ENCODE results near the gene RAB11FIP3. TPM values are rescaled to one million over a fixed set of nuclear protein-coding genes. Genes with fewer than 3 reads are reported as not detected.
"Not testable (repeated sequence)": the region's sequence is repeated elsewhere in the genome, so short reads cannot be mapped to it uniquely, and the experiment has no call there.

RAB11FIP3 gene
- total RNA-seq, 1 experiment from 2014 or later, result 38.4 TPM

DNA sequence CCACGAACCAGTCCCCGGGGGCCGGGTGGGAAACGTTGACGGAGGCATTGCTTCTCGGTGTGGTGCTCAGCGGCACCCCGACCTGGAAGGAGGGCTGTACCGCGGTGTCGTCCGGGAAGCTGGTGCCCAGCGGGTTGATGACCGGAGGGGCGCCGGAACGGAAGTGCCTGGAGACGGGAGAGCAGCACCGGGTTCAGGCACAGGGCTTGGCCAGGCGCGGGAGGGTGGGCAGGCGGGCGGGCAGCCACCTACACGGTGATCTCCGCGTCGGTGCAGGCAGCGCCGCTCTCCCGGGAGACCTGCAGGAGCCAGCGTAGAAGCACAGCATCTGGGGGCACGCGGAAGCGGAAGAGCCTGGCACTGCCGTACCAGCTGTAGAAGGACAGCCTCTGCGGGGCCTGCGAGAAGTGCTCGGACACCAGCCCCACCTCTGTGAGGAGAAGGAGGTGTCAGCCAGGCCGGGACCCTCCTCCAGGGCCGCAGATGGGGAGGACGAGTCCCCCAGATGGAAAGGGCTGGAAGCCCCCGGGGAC is 48.0 kb upstream of the RAB11FIP3 start:
- Histone ChIP-seq H3K9me2 (ENCODE audit: insufficient read depth) (no peaks in the 10 kb centered on the region), H3K79me2 (ENCODE audit: low read depth) (no peaks in the 10 kb centered on the region), H2AFZ (no peak overlapping the region), H3K4me3 (no peak overlapping the region), H3K36me3 (ENCODE audit: low read depth) (no peaks in the 10 kb centered on the region), H3F3A (ENCODE audit: insufficient read depth, low read depth) (0 out of 2 replicates have a peak, but pooled peaks cover 5% of the 10 kb centered on the region), H3K27ac (no peak overlapping the region), H3K4me1 (replicated peaks; ENCODE audit: insufficient read depth) (no peaks in the 10 kb centered on the region), H4K20me1 (ENCODE audit: insufficient read depth) (no peaks in the 10 kb centered on the region), H3K27me3 (ENCODE audit: insufficient read depth, low read depth) (no peaks in the 10 kb centered on the region), H3K4me2 (no peak overlapping the region), H3K9me3 (ENCODE audit: insufficient read depth, low read depth) (no peaks in the 10 kb centered on the region)
- ChIA-PET POLR2A (ENCODE audit: unreplicated experiment) (no interaction called here), CTCF (no interaction called here)
- TF ChIP-seq EZH2 (IDR thresholded peaks at IDR 0.05; ENCODE audit: low read depth), result no peak
- TF ChIP-seq, protein P1, sequence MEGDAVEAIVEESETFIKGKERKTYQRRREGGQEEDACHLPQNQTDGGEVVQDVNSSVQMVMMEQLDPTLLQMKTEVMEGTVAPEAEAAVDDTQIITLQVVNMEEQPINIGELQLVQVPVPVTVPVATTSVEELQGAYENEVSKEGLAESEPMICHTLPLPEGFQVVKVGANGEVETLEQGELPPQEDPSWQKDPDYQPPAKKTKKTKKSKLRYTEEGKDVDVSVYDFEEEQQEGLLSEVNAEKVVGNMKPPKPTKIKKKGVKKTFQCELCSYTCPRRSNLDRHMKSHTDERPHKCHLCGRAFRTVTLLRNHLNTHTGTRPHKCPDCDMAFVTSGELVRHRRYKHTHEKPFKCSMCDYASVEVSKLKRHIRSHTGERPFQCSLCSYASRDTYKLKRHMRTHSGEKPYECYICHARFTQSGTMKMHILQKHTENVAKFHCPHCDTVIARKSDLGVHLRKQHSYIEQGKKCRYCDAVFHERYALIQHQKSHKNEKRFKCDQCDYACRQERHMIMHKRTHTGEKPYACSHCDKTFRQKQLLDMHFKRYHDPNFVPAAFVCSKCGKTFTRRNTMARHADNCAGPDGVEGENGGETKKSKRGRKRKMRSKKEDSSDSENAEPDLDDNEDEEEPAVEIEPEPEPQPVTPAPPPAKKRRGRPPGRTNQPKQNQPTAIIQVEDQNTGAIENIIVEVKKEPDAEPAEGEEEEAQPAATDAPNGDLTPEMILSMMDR (conservative IDR thresholded peaks at IDR 0.05), result no peak
- intact Hi-C loops (cut with micrococcal nuclease; ENCODE audit: unreplicated experiment), result no loop called here
- no peak for DNase-seq
- no TSS peak for BruUV-seq (replicated peaks)

DNA sequence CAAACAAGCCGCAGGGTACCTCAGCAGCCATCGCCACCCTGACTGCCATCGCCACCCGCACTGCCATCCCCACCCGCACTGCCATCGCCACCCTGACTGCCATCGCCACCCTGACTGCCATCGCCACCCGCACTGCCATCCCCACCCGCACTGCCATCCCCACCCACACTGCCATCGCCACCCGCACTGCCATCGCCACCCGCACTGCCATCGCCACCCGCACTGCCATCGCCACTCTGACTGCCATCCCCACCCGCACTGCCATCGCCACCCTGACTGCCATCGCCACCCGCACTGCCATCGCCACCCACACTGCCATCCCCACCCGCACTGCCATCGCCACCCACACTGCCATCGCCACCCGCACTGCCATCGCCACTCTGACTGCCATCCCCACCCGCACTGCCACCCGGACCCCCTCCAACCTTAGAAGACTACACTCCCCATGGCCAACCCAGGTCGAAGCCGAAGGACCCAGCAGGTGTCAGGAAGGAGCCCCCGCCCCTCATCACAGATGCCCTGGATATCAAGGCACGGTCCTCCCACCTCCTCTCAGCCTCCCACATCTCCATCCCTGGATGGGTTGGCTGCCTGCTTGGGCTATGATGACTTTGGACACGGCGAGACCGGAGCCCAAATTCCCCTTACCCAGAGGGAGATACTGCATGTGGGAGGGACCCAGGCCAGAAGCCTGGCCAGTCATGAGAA is 47.2 kb upstream of the RAB11FIP3 start:
- intact Hi-C loops (cut with micrococcal nuclease; ENCODE audit: unreplicated experiment); H3K36me3 ChIP-seq (ENCODE audit: low read depth); H3K4me3 ChIP-seq; H4K20me1 ChIP-seq (ENCODE audit: insufficient read depth); H3K4me2 ChIP-seq; H3K9me3 ChIP-seq (ENCODE audit: insufficient read depth, low read depth); POLR2A ChIA-PET (ENCODE audit: unreplicated experiment); H3K79me2 ChIP-seq (ENCODE audit: low read depth); H3K27ac ChIP-seq; H2AFZ ChIP-seq; CTCF ChIA-PET; H3K4me1 ChIP-seq (replicated peaks; ENCODE audit: insufficient read depth); DNase-seq; H3K9me2 ChIP-seq (ENCODE audit: insufficient read depth); H3K27me3 ChIP-seq (ENCODE audit: insufficient read depth, low read depth); BruUV-seq (replicated peaks): not testable (repeated sequence)
- H3F3A ChIP-seq (ENCODE audit: insufficient read depth, low read depth), result peaks cover 11% of the 10 kb centered on the region; the same call in 1 of the 2 replicates

DNA sequence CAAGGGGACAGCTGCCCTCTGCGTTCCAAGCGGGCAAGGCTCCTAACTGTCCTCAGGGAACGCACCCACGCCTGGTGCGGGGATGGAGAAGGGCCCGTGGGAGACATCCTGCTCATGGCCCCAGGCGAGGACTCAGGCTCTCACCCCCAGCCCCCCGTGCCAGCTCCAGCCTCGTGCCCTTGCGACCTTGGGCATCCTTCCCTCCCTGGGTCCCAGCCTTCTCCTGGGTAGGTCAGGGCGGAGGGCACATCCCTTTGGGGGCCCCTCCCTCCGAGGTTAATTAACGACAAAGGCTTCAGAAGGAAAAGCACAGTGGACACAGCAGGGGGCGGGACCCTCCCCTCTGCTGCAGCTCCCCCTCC is 46.6 kb upstream of the RAB11FIP3 start:
- no peaks in the 10 kb centered on the region for H3K79me2 ChIP-seq (ENCODE audit: low read depth)
- H3K9me2 ChIP-seq (ENCODE audit: insufficient read depth), result no peaks in the 10 kb centered on the region
- no peaks in the 10 kb centered on the region for H3K9me3 ChIP-seq (ENCODE audit: insufficient read depth, low read depth)
- no peak overlapping the region for H3K27ac ChIP-seq
- POLR2A ChIA-PET (ENCODE audit: unreplicated experiment), result interaction anchor here (0.7 kb wide), 1 partner anchor 62 kb away, joined by 3 read pairs; no protein-coding TSS in a partner anchor
- intact Hi-C loops (cut with micrococcal nuclease; ENCODE audit: unreplicated experiment), result no loop called here
- H3K4me2 ChIP-seq, result no peak overlapping the region
- DNase-seq, result no peak
- no peaks in the 10 kb centered on the region for H3K4me1 ChIP-seq (replicated peaks; ENCODE audit: insufficient read depth)
- H3F3A ChIP-seq (ENCODE audit: insufficient read depth, low read depth), result peaks cover 16% of the 10 kb centered on the region; the same call in 1 of the 2 replicates
- no peak overlapping the region for H2AFZ ChIP-seq
- CTCF ChIA-PET, result no interaction called here
- H4K20me1 ChIP-seq (ENCODE audit: insufficient read depth), result no peaks in the 10 kb centered on the region
- H3K27me3 ChIP-seq (ENCODE audit: insufficient read depth, low read depth), result no peaks in the 10 kb centered on the region
- BruUV-seq (replicated peaks), result no TSS peak
- TF ChIP-seq, protein P1 (conservative IDR thresholded peaks at IDR 0.05), result no peak
- no peak for TF ChIP-seq EZH2 (IDR thresholded peaks at IDR 0.05; ENCODE audit: low read depth)
- no peaks in the 10 kb centered on the region for H3K36me3 ChIP-seq (ENCODE audit: low read depth)
- H3K4me3 ChIP-seq, result no peak overlapping the region

Measured in PC-9 (cell line).